ENCODE results near the gene CCL13.

DNA sequence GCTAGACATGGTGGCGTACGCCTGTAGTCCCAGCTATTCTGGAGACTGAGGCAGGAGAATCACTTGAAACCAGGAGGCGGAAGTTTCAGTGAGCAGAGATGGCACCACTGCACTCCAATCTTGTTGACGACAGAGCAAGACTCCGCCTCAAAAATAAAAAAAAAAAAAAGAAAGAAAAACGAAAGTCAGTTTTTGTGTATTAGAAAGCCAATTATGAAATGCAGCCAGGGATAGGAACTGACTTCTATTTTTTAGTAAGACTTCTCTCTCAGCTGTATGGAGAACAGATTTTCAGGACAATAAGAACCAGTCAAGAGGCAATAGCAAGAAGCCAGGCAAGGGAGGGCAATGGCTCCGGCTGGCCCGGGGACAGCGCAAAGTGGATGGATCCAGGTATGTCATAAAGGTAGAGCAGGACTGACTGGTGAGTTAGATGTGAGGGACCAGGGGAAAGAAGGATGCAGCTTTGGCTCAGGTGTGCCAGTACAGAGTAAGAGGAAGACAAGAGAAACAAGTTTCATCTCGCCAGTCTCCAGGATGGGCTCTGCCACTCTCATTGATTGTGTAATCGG, 19.2 kb downstream of the CCL13 start:
- no peak for TF ChIP-seq CTCF (IDR thresholded peaks at IDR 0.05)
- no peak for TF ChIP-seq POLR2A (IDR thresholded peaks at IDR 0.05)
